ENCODE results near the gene RASL11B.
A peak's percentile ranks its signal among the peaks of the same experiment; 100 is the strongest.

The RASL11B gene

GRCh38 chr4:52877694-52878093, 15.6 kb downstream of the RASL11B start:
- H3K56ac ChIP-seq (ENCODE audit: low read length): no peak overlapping the region
- no peak overlapping the region for H3K18ac ChIP-seq (ENCODE audit: low read length)
- H3K27me3 ChIP-seq (ENCODE audit: insufficient read depth, low read length, poor library complexity): no peaks in the 10 kb centered on the region
- peak; percentile 91 for DNase-seq
- H3K23ac ChIP-seq (ENCODE audit: low read length): no peak overlapping the region
- no CpG with 5 or more reads among the region's 6 CpGs for WGBS (ENCODE audit: extremely low coverage, insufficient coverage, low lambda C conversion rate)
- H2BK120ac ChIP-seq (ENCODE audit: low read depth, low read length): no peak overlapping the region
- no peak overlapping the region for H3K4me2 ChIP-seq (ENCODE audit: low read length)
- H3K4me1 ChIP-seq (ENCODE audit: control insufficient read depth, low read depth, low read length): peaks cover 19% of the 10 kb centered on the region
- H2BK15ac ChIP-seq (replicated peaks; ENCODE audit: low read depth): no peak overlapping the region
- no peak overlapping the region for H3K4me3 ChIP-seq (ENCODE audit: low read length)
- no peak overlapping the region for H2BK5ac ChIP-seq (ENCODE audit: low read length)
- no peak overlapping the region for H3K9ac ChIP-seq (ENCODE audit: low read length)
- no peak overlapping the region for H3K27ac ChIP-seq (ENCODE audit: low read depth, low read length)
- no peak overlapping the region for H4K8ac ChIP-seq (ENCODE audit: low read depth, low read length)
- no peaks in the 10 kb centered on the region for H3K79me2 ChIP-seq (ENCODE audit: control insufficient read depth, insufficient read depth, low read length)
- no peak overlapping the region for H2AK5ac ChIP-seq (ENCODE audit: low read length)
- no peaks in the 10 kb centered on the region for H3K79me1 ChIP-seq (ENCODE audit: low read length)
- no peaks in the 10 kb centered on the region for H3K36me3 ChIP-seq (ENCODE audit: control insufficient read depth, insufficient read depth, low read length)
- H3K4ac ChIP-seq (ENCODE audit: low read depth, low read length): no peak overlapping the region
- H4K5ac ChIP-seq (ENCODE audit: low read length): no peak overlapping the region

- no peaks in the 10 kb centered on the region for H3K36me3 ChIP-seq (ENCODE audit: control insufficient read depth, insufficient read depth, low read length)
- no peak overlapping the region for H3K4me2 ChIP-seq (ENCODE audit: low read length)
- H3K4me3 ChIP-seq (ENCODE audit: low read length): no peak overlapping the region
Measured at GRCh38 chr4:52879471-52879870, 17.4 kb downstream of the RASL11B start.

GRCh38 chr4:52880994-52881393, 18.9 kb downstream of the RASL11B start:
- Histone ChIP-seq H3K23ac (ENCODE audit: low read length) (no peak overlapping the region), H2BK120ac (ENCODE audit: low read depth, low read length) (no peak overlapping the region), H3K56ac (ENCODE audit: low read length) (no peak overlapping the region), H3K79me2 (ENCODE audit: control insufficient read depth, insufficient read depth, low read length) (no peaks in the 10 kb centered on the region), H3K4me3 (ENCODE audit: low read length) (no peak overlapping the region), H3K18ac (ENCODE audit: low read length) (no peak overlapping the region), H3K4me1 (ENCODE audit: control insufficient read depth, low read depth, low read length) (peaks cover 25% of the 10 kb centered on the region), H3K79me1 (ENCODE audit: low read length) (no peaks in the 10 kb centered on the region), H3K4ac (ENCODE audit: low read depth, low read length) (no peak overlapping the region), H3K4me2 (ENCODE audit: low read length) (no peak overlapping the region), H4K8ac (ENCODE audit: low read depth, low read length) (no peak overlapping the region), H3K27me3 (ENCODE audit: insufficient read depth, low read length, poor library complexity) (no peaks in the 10 kb centered on the region), H3K9ac (ENCODE audit: low read length) (no peak overlapping the region), H2AK5ac (ENCODE audit: low read length) (no peak overlapping the region), H2BK5ac (ENCODE audit: low read length) (no peak overlapping the region), H2BK15ac (replicated peaks; ENCODE audit: low read depth) (no peak overlapping the region), H3K36me3 (ENCODE audit: control insufficient read depth, insufficient read depth, low read length) (no peaks in the 10 kb centered on the region), H4K5ac (ENCODE audit: low read length) (no peak overlapping the region), H3K27ac (ENCODE audit: low read depth, low read length) (no peak overlapping the region)
- DNase-seq: no peak
- WGBS (ENCODE audit: extremely low coverage, insufficient coverage, low lambda C conversion rate): no CpG with 5 or more reads among the region's 1 CpG

More at GRCh38 chr4:52879471-52879870, 17.4 kb downstream of the RASL11B start:
- no CpG with 5 or more reads among the region's 3 CpGs for WGBS (ENCODE audit: extremely low coverage, insufficient coverage, low lambda C conversion rate)
- Histone ChIP-seq H3K79me2 (ENCODE audit: control insufficient read depth, insufficient read depth, low read length) (no peaks in the 10 kb centered on the region), H2BK120ac (ENCODE audit: low read depth, low read length) (no peak overlapping the region), H3K27me3 (ENCODE audit: insufficient read depth, low read length, poor library complexity) (no peaks in the 10 kb centered on the region), H3K27ac (ENCODE audit: low read depth, low read length) (no peak overlapping the region), H3K56ac (ENCODE audit: low read length) (no peak overlapping the region), H4K8ac (ENCODE audit: low read depth, low read length) (no peak overlapping the region), H3K23ac (ENCODE audit: low read length) (no peak overlapping the region), H4K5ac (ENCODE audit: low read length) (no peak overlapping the region), H2BK5ac (ENCODE audit: low read length) (no peak overlapping the region), H2AK5ac (ENCODE audit: low read length) (no peak overlapping the region), H3K4me1 (ENCODE audit: control insufficient read depth, low read depth, low read length) (peaks cover 25% of the 10 kb centered on the region), H2BK15ac (replicated peaks; ENCODE audit: low read depth) (no peak overlapping the region), H3K79me1 (ENCODE audit: low read length) (no peaks in the 10 kb centered on the region), H3K4ac (ENCODE audit: low read depth, low read length) (no peak overlapping the region), H3K18ac (ENCODE audit: low read length) (no peak overlapping the region), H3K9ac (ENCODE audit: low read length) (no peak overlapping the region)
- DNase-seq: no peak

- Histone ChIP-seq H3K56ac (ENCODE audit: low read length) (peak overlapping the region; percentile 56), H3K18ac (ENCODE audit: low read length) (peak overlapping the region; percentile 62), H2AK5ac (ENCODE audit: low read length) (no peak overlapping the region), H2BK120ac (ENCODE audit: low read depth, low read length) (no peak overlapping the region), H3K23ac (ENCODE audit: low read length) (no peak overlapping the region), H3K9ac (ENCODE audit: low read length) (no peak overlapping the region), H4K5ac (ENCODE audit: low read length) (no peak overlapping the region), H3K4me2 (ENCODE audit: low read length) (no peak overlapping the region), H2BK15ac (replicated peaks; ENCODE audit: low read depth) (no peak overlapping the region), H3K4ac (ENCODE audit: low read depth, low read length) (no peak overlapping the region), H3K27ac (ENCODE audit: low read depth, low read length) (peak overlapping the region; percentile 77), H3K79me2 (ENCODE audit: control insufficient read depth, insufficient read depth, low read length) (no peaks in the 10 kb centered on the region), H3K27me3 (ENCODE audit: insufficient read depth, low read length, poor library complexity) (no peaks in the 10 kb centered on the region), H3K36me3 (ENCODE audit: control insufficient read depth, insufficient read depth, low read length) (no peaks in the 10 kb centered on the region), H3K4me3 (ENCODE audit: low read length) (no peak overlapping the region), H4K8ac (ENCODE audit: low read depth, low read length) (no peak overlapping the region), H2BK5ac (ENCODE audit: low read length) (peak overlapping the region; percentile 44), H3K79me1 (ENCODE audit: low read length) (no peaks in the 10 kb centered on the region), H3K4me1 (ENCODE audit: control insufficient read depth, low read depth, low read length) (peaks cover 18% of the 10 kb centered on the region)
- WGBS (ENCODE audit: extremely low coverage, insufficient coverage, low lambda C conversion rate): no CpG with 5 or more reads among the region's 4 CpGs
- peak; percentile 94 for DNase-seq
Measured at GRCh38 chr4:52883183-52883621, 21.1 kb downstream of the RASL11B start.

GRCh38 chr4:52883707-52884669, 21.9 kb downstream of the RASL11B start:
- H3K23ac ChIP-seq (ENCODE audit: low read length): no peak overlapping the region
- peak overlapping the region; percentile 64 for H2BK5ac ChIP-seq (ENCODE audit: low read length)
- H3K4me2 ChIP-seq (ENCODE audit: low read length): no peak overlapping the region
- H3K18ac ChIP-seq (ENCODE audit: low read length): peak overlapping the region; percentile 69
- no peak overlapping the region for H3K4me3 ChIP-seq (ENCODE audit: low read length)
- no peaks in the 10 kb centered on the region for H3K79me1 ChIP-seq (ENCODE audit: low read length)
- peak overlapping the region; percentile 17 for H3K4ac ChIP-seq (ENCODE audit: low read depth, low read length)
- H4K5ac ChIP-seq (ENCODE audit: low read length): peak overlapping the region; percentile 30
- no peak overlapping the region for H2BK15ac ChIP-seq (replicated peaks; ENCODE audit: low read depth)
- H3K79me2 ChIP-seq (ENCODE audit: control insufficient read depth, insufficient read depth, low read length): no peaks in the 10 kb centered on the region
- no CpG with 5 or more reads among the region's 4 CpGs for WGBS (ENCODE audit: extremely low coverage, insufficient coverage, low lambda C conversion rate)
- H3K9ac ChIP-seq (ENCODE audit: low read length): no peak overlapping the region
- no peak for DNase-seq
- H4K8ac ChIP-seq (ENCODE audit: low read depth, low read length): no peak overlapping the region
- peak overlapping the region; percentile 19 for H2BK120ac ChIP-seq (ENCODE audit: low read depth, low read length)
- no peaks in the 10 kb centered on the region for H3K36me3 ChIP-seq (ENCODE audit: control insufficient read depth, insufficient read depth, low read length)
- H3K27me3 ChIP-seq (ENCODE audit: insufficient read depth, low read length, poor library complexity): no peaks in the 10 kb centered on the region
- peak overlapping the region; percentile 15 for H2AK5ac ChIP-seq (ENCODE audit: low read length)
- H3K4me1 ChIP-seq (ENCODE audit: control insufficient read depth, low read depth, low read length): peaks cover 18% of the 10 kb centered on the region
- peak overlapping the region; percentile 77 for H3K27ac ChIP-seq (ENCODE audit: low read depth, low read length)
- peak overlapping the region; percentile 62 for H3K56ac ChIP-seq (ENCODE audit: low read length)

All from mesendoderm (in vitro differentiated cells).